Nephron progenitor cell (in vitro differentiated cells): Measurements from ENCODE around the gene SYNE3.

Source experiments
- DNase-seq: peaks from one replicate; pipeline ENCODE4 v3.0.0; 2021
- H3K27ac Mint-ChIP-seq: 2 replicates; pipeline ENCODE4 v1.8.0; 2021; ENCODE audit warnings: mild to moderate bottlenecking, moderate library complexity, mixed read lengths
- H3K27me3 Mint-ChIP-seq: 2 replicates; pipeline ENCODE4 v1.8.0; 2021; ENCODE audit warnings: mild to moderate bottlenecking, low read depth, mixed read lengths; ENCODE audit not compliant: poor library complexity
- H3K36me3 Mint-ChIP-seq: 2 replicates; pipeline ENCODE4 v1.8.0; 2021; ENCODE audit warnings: low read depth, mixed read lengths
- H3K4me1 Mint-ChIP-seq: 2 replicates; pipeline ENCODE4 v1.8.0; 2021; ENCODE audit warnings: mixed read lengths
- H3K4me3 Mint-ChIP-seq: 2 replicates; pipeline ENCODE4 v1.8.0; 2021; ENCODE audit warnings: mild to moderate bottlenecking, moderate library complexity, mixed read lengths
- H3K9me3 Mint-ChIP-seq: 2 replicates; pipeline ENCODE4 v1.8.0; 2021; ENCODE audit warnings: mild to moderate bottlenecking, moderate library complexity, mixed read lengths
- TF ChIP-seq, protein P1 (sequence below): fragments of 200-600 bp; sonication (generic); IDR thresholded peaks from 2 replicates; pipeline ENCODE4 v1.5.0; 2021; ENCODE audit warnings: antibody characterized with exemption

The SYNE3 gene

DNA sequence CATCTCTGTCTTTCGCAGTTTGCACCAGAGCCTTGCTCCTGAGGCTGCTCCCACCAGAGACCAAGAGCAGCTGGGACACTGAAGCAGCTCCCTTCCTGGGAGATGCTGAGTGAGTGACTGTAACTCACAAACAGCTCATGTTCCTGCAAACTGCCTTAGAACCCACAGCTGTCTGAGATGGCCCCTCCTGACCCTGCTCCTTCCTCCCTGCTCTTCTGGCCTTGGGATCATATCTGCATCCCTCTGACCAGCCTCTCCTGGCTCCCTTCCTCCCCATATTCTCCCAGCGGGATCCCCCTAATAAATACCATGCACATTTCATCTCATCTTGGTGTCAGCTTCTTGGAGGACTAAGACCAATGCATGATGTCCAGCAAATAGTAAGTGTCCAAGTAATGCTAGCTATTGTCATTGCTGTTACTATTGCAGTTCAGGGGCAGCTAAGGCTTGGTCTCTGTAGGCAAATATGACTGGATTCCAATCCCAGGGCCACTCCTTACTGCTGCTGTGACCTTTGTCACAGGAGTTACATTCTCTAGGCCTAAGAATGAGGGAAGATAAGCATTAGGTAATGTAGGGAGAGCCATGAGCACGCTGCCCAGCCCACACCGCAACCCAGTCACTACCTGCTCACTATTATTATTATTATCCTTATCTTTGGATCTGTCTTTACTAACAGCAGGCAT, 47.9 kb downstream of the SYNE3 start:
- TF ChIP-seq, protein P1, sequence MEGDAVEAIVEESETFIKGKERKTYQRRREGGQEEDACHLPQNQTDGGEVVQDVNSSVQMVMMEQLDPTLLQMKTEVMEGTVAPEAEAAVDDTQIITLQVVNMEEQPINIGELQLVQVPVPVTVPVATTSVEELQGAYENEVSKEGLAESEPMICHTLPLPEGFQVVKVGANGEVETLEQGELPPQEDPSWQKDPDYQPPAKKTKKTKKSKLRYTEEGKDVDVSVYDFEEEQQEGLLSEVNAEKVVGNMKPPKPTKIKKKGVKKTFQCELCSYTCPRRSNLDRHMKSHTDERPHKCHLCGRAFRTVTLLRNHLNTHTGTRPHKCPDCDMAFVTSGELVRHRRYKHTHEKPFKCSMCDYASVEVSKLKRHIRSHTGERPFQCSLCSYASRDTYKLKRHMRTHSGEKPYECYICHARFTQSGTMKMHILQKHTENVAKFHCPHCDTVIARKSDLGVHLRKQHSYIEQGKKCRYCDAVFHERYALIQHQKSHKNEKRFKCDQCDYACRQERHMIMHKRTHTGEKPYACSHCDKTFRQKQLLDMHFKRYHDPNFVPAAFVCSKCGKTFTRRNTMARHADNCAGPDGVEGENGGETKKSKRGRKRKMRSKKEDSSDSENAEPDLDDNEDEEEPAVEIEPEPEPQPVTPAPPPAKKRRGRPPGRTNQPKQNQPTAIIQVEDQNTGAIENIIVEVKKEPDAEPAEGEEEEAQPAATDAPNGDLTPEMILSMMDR = no peak
- H3K4me1 Mint-ChIP-seq = peaks cover 34% of the 10 kb centered on the region
- H3K4me3 Mint-ChIP-seq = no peak overlapping the region
- no peaks in the 10 kb centered on the region for H3K9me3 Mint-ChIP-seq
- no peak overlapping the region for H3K27ac Mint-ChIP-seq
- no peak for DNase-seq
- H3K27me3 Mint-ChIP-seq = peaks cover 14% of the 10 kb centered on the region
- H3K36me3 Mint-ChIP-seq = no peaks in the 10 kb centered on the region

DNA sequence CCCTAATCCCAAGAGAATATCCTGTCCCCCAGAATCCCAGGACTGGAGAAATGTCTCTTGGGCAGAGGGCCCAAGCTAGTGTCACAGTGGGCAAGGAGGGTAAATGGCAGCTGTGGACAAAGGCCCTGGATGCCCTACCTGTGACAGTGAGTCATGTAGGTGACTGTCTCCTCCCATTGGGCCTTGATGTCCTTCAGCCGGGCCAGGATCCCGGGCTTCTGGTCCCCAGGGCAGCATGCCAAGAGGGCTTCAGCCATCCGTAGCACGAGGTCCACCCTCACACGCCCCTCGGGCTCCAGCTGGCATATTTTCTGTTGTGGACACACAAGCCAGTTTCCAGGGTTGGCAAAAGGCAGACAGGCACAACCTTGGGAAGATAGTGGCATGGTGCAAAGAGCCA, 48.8 kb downstream of the SYNE3 start:
- TF ChIP-seq, protein P1 = no peak
- DNase-seq = no peak
- Mint-ChIP-seq H3K4me3 (no peak overlapping the region), H3K36me3 (no peaks in the 10 kb centered on the region), H3K4me1 (peaks cover 25% of the 10 kb centered on the region), H3K27ac (no peak overlapping the region), H3K27me3 (peaks cover 21% of the 10 kb centered on the region), H3K9me3 (no peaks in the 10 kb centered on the region)

DNA sequence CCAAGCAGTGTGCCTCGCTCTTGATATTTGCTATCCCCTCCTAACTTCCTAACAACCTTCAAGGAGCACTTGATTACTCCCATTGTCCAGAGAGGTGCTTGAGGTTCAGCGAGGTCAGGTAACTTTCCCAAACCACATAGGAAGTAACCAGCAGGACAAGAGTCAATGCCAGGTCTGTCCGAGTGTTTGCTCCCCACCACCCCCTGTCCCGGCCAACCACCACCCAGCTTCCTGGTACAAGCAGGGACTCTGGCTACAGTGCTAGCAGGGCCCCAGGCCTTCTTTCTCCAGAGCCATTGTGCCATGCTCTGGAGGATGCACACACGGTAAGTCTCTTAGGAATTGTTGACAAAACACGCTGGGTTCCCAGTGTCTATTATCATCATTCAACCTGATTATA, 49.2 kb downstream of the SYNE3 start:
- DNase-seq = no peak
- peaks cover 21% of the 10 kb centered on the region for H3K4me1 Mint-ChIP-seq
- H3K27me3 Mint-ChIP-seq = peaks cover 25% of the 10 kb centered on the region
- no peaks in the 10 kb centered on the region for H3K36me3 Mint-ChIP-seq
- no peaks in the 10 kb centered on the region for H3K9me3 Mint-ChIP-seq
- TF ChIP-seq, protein P1 = no peak
- no peak overlapping the region for H3K27ac Mint-ChIP-seq
- H3K4me3 Mint-ChIP-seq = no peak overlapping the region
